K562 (cell line): ENCODE measurements around the gene ZFAND5.

Source experiments
- ARID3A ChIP-seq: IDR thresholded peaks from 2 replicates; pipeline ENCODE4 v1.6.1; 2012; ENCODE audit warnings: low read depth, low read length, improper control_type of control experiment, borderline replicate concordance
- CTCF ChIP-seq, 3 experiments: IDR thresholded peaks in 2 of 3; conservative IDR thresholded peaks in 1 of 3; 2 replicates each; pipeline ENCODE4 v1.5.1; 2011 to 2012; ENCODE audit warnings: low read length in 3 of 3, mild to moderate bottlenecking in 3 of 3, control low read depth in 2 of 3, improper control_type of control experiment in 1 of 3, inconsistent platforms in 1 of 3, low read depth in 1 of 3, mixed read lengths in 1 of 3, moderate library complexity in 1 of 3; ENCODE audit not compliant: insufficient read depth in 2 of 3
- FOXK2 ChIP-seq, 2 experiments: fragments of 450-650 bp; IDR thresholded peaks in 1 of 2; conservative IDR thresholded peaks in 1 of 2; 2 replicates each; pipeline ENCODE4 v1.6.1; 2016; ENCODE audit warnings: low read depth in 2 of 2, mild to moderate bottlenecking in 1 of 2
- GATA2 ChIP-seq: sonication (generic); formaldehyde crosslinking; IDR thresholded peaks from 2 replicates; pipeline ENCODE4 v1.4.0; 2020; ENCODE audit warnings: mild to moderate bottlenecking, missing genetic modification reagents
- LEF1 ChIP-seq: fragments of 450-650 bp; IDR thresholded peaks from 2 replicates; pipeline ENCODE4 v1.6.1; 2016; ENCODE audit warnings: mild to moderate bottlenecking
- MXI1 ChIP-seq: IDR thresholded peaks from 2 replicates; pipeline ENCODE4 v1.6.1; 2011; ENCODE audit warnings: low read depth, mild to moderate bottlenecking, improper control_type of control experiment, low read length
- MYNN ChIP-seq, 2 experiments: sonication (generic); formaldehyde crosslinking in 1 of 2; IDR thresholded peaks; 2 replicates each; pipeline versions ENCODE4 v1.5.0 to v1.6.1; 2016 to 2020; ENCODE audit warnings: antibody characterized with exemption in 1 of 2, missing genetic modification reagents in 1 of 2
- PHB2 ChIP-seq: fragments of 450-650 bp; IDR thresholded peaks from 2 replicates; pipeline ENCODE4 v1.6.1; 2017; ENCODE audit warnings: low read depth
- POLR2A ChIP-seq: fragments of 450-650 bp; conservative IDR thresholded peaks from 2 replicates; pipeline ENCODE4 v1.6.1; 2016
- ZBTB1 ChIP-seq: sonication (generic); formaldehyde crosslinking; IDR thresholded peaks from 2 replicates; pipeline ENCODE4 v1.8.1; 2023; ENCODE audit warnings: missing genetic modification reagents, low read depth, mild to moderate bottlenecking, borderline replicate concordance
- ZNF274 ChIP-seq: IDR thresholded peaks from 2 replicates; pipeline ENCODE4 v1.6.1; 2011; ENCODE audit warnings: low read depth, mild to moderate bottlenecking, low read length, moderate library complexity, borderline replicate concordance

GRCh38 chr9:72364679-72365524, at the start of gene ZFAND5:
- TF ChIP-seq MYNN (IDR thresholded peaks at IDR 0.05) (no peak), MYNN (CRISPR knock-in tag; IDR thresholded peaks at IDR 0.05) (no peak), ZBTB1 (CRISPR knock-in tag) (peak; percentile 70; the same call in 1 of the 2 replicates), ARID3A (no peak), MXI1 (no peak), CTCF (IDR thresholded peaks at IDR 0.05 in 2 of 3, conservative IDR thresholded peaks at IDR 0.05 in 1 of 3; ENCODE audit: insufficient read depth in 2 of 3, low read depth in 1 of 3, low read length in 3 of 3) (peak in 1 of 3 experiments; percentile 21; a peak in 1 of 6 replicates), LEF1 (no peak), POLR2A (peak; percentile 94), PHB2 (no peak), GATA2 (CRISPR knock-in tag) (no peak), FOXK2 (conservative IDR thresholded peaks at IDR 0.05 in 1 of 2, IDR thresholded peaks at IDR 0.05 in 1 of 2; ENCODE audit: low read depth in 2 of 2) (no peak), ZNF274 (no peak)
